Epithelial cell of proximal tubule (primary cell): ENCODE measurements around the gene ACKR2. TPM values are rescaled to one million over a fixed set of nuclear protein-coding genes. Genes with fewer than 3 reads are reported as not detected.

Experiments
- DNase-seq: peaks from one replicate; pipeline ENCODE4 v3.0.0-alpha.2; 2011; ENCODE audit warnings: low read depth
- H3K4me3 ChIP-seq: 2 replicates; pipeline ENCODE4 v1.5.1; 2011; ENCODE audit warnings: low read depth, mild to moderate bottlenecking, low read length
- total RNA-seq: library from RNA; depleted of rRNA; stranded (reverse); fragments of >200 nt; gene quantifications from 2 replicates; pipeline ENCODE4 v1.2.3, GENCODE V29; 2015
- TF ChIP-seq, protein P1 (sequence below): conservative IDR thresholded peaks from 2 replicates; pipeline ENCODE4 v1.5.1; 2012; ENCODE audit warnings: low read depth, mild to moderate bottlenecking, low read length

ACKR2 gene
- total RNA-seq, 1 donor from 2014 or later, result 2.8 TPM

DNA sequence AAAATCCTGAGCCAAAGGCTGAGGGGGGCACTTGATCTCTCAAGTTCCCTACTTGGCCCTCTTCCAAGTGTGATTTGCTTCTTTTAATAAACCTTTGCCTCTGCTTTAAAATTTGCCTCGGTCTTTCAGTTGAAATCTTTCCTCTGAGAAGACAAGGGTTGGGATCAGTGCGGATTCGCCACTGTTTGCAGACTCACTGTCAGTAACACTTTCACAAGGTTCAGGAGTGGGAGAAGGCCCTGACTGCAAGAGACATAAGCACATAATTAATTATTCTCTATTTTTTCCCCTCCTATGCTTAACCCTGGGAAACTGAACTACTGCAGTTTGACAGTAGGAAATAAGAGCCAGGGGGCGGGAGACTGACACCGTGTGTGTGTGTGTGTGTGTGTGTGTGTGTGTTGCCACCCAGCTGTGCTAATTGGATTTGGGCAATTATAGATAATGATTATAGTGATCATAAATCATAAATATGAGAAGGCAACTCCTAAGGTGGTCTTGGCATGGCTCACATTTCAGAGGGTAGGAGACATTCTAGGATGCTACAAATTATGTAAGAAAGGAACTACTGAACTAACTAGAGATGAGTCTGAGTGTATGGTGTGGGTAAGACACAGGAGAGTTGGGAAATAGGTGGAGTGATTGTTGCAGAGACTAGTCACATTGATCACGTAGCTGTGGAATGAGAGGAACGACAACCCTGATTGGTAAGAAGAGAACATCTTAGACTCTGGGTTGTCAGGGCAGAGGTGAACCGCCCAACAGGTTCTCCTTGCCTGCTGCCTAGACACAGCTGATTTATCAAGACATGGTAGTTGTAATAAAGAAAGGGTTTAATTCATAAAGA is 91.2 kb downstream of the ACKR2 start:
- DNase-seq, result no peak
- TF ChIP-seq, protein P1, sequence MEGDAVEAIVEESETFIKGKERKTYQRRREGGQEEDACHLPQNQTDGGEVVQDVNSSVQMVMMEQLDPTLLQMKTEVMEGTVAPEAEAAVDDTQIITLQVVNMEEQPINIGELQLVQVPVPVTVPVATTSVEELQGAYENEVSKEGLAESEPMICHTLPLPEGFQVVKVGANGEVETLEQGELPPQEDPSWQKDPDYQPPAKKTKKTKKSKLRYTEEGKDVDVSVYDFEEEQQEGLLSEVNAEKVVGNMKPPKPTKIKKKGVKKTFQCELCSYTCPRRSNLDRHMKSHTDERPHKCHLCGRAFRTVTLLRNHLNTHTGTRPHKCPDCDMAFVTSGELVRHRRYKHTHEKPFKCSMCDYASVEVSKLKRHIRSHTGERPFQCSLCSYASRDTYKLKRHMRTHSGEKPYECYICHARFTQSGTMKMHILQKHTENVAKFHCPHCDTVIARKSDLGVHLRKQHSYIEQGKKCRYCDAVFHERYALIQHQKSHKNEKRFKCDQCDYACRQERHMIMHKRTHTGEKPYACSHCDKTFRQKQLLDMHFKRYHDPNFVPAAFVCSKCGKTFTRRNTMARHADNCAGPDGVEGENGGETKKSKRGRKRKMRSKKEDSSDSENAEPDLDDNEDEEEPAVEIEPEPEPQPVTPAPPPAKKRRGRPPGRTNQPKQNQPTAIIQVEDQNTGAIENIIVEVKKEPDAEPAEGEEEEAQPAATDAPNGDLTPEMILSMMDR, result no peak

DNA sequence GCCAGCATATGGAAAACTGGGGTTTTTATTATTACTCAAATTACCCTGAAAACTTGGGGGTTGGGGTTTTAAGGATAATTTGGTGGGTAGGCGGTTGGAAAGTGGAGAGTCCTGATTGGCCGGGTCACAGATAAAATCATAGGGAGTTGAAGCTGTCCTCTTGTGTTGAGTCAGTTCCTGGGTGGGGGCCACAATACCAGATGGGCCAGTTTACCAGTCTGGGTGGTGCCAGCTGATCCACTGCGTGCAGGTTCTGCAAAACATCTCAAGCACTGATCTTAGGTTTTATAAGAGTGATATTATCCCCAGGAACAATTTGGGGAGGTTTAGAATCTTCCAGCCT is 91.8 kb downstream of the ACKR2 start:
- no peak for DNase-seq
- H3K4me3 ChIP-seq, result no peak overlapping the region
- TF ChIP-seq, protein P1, result no peak

More for the DNA sequence above, 91.2 kb downstream of the ACKR2 start:
- no peak overlapping the region for H3K4me3 ChIP-seq

DNA sequence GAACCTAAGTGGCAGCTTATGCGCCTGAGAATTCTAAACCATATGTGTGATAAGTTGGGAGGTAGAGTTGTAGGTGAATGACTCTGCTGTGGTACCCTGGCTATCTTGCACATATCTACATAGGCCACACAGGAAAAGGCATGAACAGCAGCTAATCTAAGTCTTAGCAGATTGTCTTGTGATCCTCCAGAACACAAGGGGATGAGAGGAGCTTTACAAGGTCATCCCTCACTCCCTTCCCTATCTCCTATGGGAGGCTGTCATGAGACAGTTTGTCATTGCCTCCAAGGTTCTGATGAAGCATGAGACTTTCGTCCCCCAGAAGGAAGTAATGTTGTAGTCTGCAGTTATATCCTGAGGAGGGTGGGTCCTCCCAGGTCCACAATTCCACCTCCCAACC is 93.0 kb downstream of the ACKR2 start:
- DNase-seq, result no peak
- TF ChIP-seq, protein P1, result no peak
- no peak overlapping the region for H3K4me3 ChIP-seq

DNA sequence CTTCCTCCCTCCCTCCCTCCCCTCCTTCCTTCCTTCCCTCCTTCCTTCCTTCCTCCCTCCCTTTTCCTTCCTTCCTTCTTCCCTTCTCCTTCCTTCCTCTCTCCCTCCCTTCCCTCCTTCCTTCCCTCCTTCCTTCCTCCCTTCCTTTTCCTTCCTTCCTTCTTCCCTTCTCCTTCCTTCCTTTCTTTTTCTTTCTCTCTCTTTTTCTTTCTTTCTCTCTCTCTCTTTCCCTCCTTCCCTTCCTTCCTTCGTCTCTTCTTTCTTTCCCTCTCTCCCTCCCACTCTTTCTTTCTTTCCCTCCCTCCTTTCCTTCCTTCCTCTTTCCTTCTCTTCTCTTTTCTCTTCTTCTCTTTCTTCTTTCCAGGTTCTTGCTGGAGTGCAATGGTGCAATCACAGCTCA is 94.8 kb downstream of the ACKR2 start:
- no peak for DNase-seq
- H3K4me3 ChIP-seq, result no peak overlapping the region
- TF ChIP-seq, protein P1, result no peak

DNA sequence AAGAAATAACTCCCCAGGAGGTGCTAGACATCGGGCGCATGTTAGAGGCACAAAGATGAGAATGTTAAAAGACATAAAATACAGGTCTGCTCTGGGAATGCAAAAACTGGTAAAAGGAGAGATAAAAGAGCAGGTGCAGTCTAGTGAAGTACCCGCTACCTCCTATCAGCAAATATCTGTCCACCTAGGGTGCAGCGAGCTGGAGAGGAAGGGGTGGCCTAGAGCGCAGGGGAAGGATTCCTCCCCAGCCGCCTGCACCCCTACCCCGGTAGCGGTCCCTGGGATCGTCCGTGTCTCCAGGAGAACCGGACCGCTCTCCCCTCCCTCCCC is 96.5 kb downstream of the ACKR2 start:
- no peak for DNase-seq
- H3K4me3 ChIP-seq, result peak overlapping the region; percentile 57
- TF ChIP-seq, protein P1, result no peak

DNA sequence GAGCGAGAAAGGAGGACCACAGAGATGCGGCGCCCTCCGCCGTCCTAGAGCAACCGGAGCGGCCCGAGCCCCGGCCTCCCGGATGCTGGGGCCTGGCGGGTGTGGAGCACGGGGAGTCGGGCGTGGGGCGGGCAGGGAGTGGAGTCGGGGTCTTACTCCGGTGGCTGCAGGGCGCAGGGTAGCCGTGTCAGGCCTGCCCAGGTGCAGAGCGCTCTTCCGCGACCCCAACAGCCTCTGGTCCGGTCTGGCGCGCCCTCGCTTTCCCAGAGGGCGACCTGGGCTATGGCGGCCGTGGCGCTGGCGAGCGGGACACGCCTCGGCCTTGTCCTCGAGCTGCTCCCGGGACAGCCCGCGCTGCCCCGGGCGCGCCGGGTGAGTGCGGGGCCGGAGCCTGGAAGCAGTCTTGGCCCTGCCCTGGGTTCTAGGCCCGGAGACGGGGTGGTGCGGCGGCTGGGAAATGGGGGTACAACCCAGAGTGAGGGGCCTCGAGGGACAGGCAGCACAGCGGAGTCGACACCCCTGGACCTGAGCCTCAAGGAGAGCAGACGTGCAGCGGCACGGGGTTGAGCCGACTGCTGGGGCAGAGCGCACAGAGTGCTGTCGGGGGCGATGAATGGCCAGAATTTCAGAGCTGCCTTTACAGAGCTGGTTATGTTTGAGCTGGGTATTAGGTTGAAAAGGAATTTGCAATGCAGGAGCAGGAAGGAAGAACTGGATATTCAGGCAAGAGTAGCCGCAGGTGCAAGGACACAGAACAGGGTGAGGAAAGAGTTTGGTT is 97.0 kb downstream of the ACKR2 start, which contains the start of gene ZNF662:
ZNF662 (plus strand) TSS at position 73 of the 778 bp plus-strand sequence. CDS start 1,973 bp downstream, outside the sequence.
- TF ChIP-seq, protein P1, result no peak
- no peak for DNase-seq
- H3K4me3 ChIP-seq, result peak within 1 kb of the TSS; percentile 57
